GM23338 (cell line): ENCODE data around the gene SSR3. TPM values are rescaled to one million over a fixed set of nuclear protein-coding genes. Genes with fewer than 3 reads are reported as not detected.

ENCODE experiments used
- ATAC-seq: fragments of 200-7000 bp; cut with Tn5 transposase; 3 replicates; pipeline ENCODE4 v1.9.1; 2020
- DNase-seq: peaks from one replicate; pipeline ENCODE4 v3.0.0-alpha.2; 2015; ENCODE audit warnings: low spot score
- H2AFZ ChIP-seq: fragments of 200-600 bp; sonication (generic); 2 replicates; pipeline ENCODE4 v1.8.0; 2016; ENCODE audit warnings: antibody characterized with exemption, mild to moderate bottlenecking, moderate library complexity
- H3F3A ChIP-seq: fragments of 200-600 bp; sonication (generic); replicated peaks from 2 replicates; pipeline ENCODE4 v1.8.0; 2017; ENCODE audit warnings: antibody characterized with exemption, mixed run types, low read depth
- H3K27ac ChIP-seq: fragments of 200-600 bp; sonication (generic); 2 replicates; pipeline ENCODE4 v1.6.1; 2016; ENCODE audit warnings: low read depth
- H3K27me3 ChIP-seq: fragments of 200-600 bp; sonication (generic); 2 replicates; pipeline ENCODE4 v1.8.0; 2016; ENCODE audit warnings: mild to moderate bottlenecking, mixed run types, moderate library complexity; ENCODE audit not compliant: insufficient read depth
- H3K36me3 ChIP-seq: fragments of 200-600 bp; sonication (generic); 2 replicates; pipeline ENCODE4 v1.8.0; 2016; ENCODE audit warnings: mild to moderate bottlenecking; ENCODE audit not compliant: insufficient read depth
- H3K4me1 ChIP-seq: fragments of 200-600 bp; sonication (generic); 2 replicates; pipeline ENCODE4 v1.8.0; 2016; ENCODE audit warnings: mild to moderate bottlenecking, moderate library complexity; ENCODE audit not compliant: insufficient read depth
- H3K4me2 ChIP-seq: fragments of 200-600 bp; sonication (generic); 2 replicates; pipeline ENCODE4 v1.7.1; 2017; ENCODE audit warnings: mixed run types
- H3K4me3 ChIP-seq: fragments of 200-600 bp; sonication (generic); 2 replicates; pipeline ENCODE4 v1.6.1; 2016; ENCODE audit warnings: mixed run types
- H3K79me2 ChIP-seq: fragments of 200-600 bp; sonication (generic); replicated peaks from 2 replicates; pipeline ENCODE4 v1.8.0; 2017; ENCODE audit warnings: mild to moderate bottlenecking; ENCODE audit not compliant: insufficient read depth
- H3K9me2 ChIP-seq: fragments of 200-600 bp; sonication (generic); 2 replicates; pipeline ENCODE4 v1.8.0; 2017; ENCODE audit not compliant: insufficient read depth
- H4K20me1 ChIP-seq: fragments of 200-600 bp; sonication (generic); replicated peaks from 2 replicates; pipeline ENCODE4 v1.8.0; 2017; ENCODE audit warnings: mild to moderate bottlenecking; ENCODE audit not compliant: insufficient read depth
- H3K27ac Mint-ChIP-seq: 2 replicates; pipeline ENCODE4 v1.8.0; 2020; ENCODE audit warnings: inconsistent platforms, mild to moderate bottlenecking, moderate library complexity, mixed read lengths
- H3K27me3 Mint-ChIP-seq: 3 replicates; pipeline ENCODE4 v1.8.0; 2022; ENCODE audit warnings: low read depth, mild to moderate bottlenecking, moderate library complexity, mixed read lengths, inconsistent platforms; ENCODE audit not compliant: insufficient read depth, poor library complexity
- H3K36me3 Mint-ChIP-seq: 3 replicates; pipeline ENCODE4 v1.8.0; 2021; ENCODE audit warnings: low read depth, mild to moderate bottlenecking, inconsistent platforms, moderate library complexity, mixed read lengths
- H3K4me1 Mint-ChIP-seq: 3 replicates; pipeline ENCODE4 v1.8.0; 2020; ENCODE audit warnings: mild to moderate bottlenecking, inconsistent platforms, mixed read lengths
- H3K4me3 Mint-ChIP-seq: 3 replicates; pipeline ENCODE4 v1.8.0; 2021; ENCODE audit warnings: moderate library complexity, mild to moderate bottlenecking, inconsistent platforms, mixed read lengths
- H3K9me3 Mint-ChIP-seq: 3 replicates; pipeline ENCODE4 v1.8.0; 2020; ENCODE audit warnings: moderate library complexity, mild to moderate bottlenecking, inconsistent platforms, mixed read lengths
- CREB1 ChIP-seq: fragments of 250-450 bp; sonication (Bioruptor Pico); IDR thresholded peaks from 2 replicates; pipeline ENCODE4 v1.5.0; 2020; ENCODE audit warnings: low read depth, mild to moderate bottlenecking, moderate library complexity
- ETS1 ChIP-seq: IDR thresholded peaks from 2 replicates; pipeline ENCODE4 v1.6.1; 2016; ENCODE audit warnings: antibody characterized with exemption
- EZH2 ChIP-seq: fragments of 200-600 bp; sonication (generic); IDR thresholded peaks from one replicate; pipeline ENCODE4 v1.8.0; 2017; ENCODE audit warnings: antibody characterized with exemption, mild to moderate bottlenecking, low read depth; ENCODE audit not compliant: unreplicated experiment
- EZH2phosphoT487 ChIP-seq: fragments of 200-600 bp; sonication (generic); IDR thresholded peaks from one replicate; pipeline ENCODE4 v1.8.1; 2018; ENCODE audit warnings: antibody characterized with exemption; ENCODE audit not compliant: unreplicated experiment
- JUNB ChIP-seq: IDR thresholded peaks from one replicate; pipeline ENCODE4 v1.6.1; 2016; ENCODE audit warnings: antibody characterized with exemption; ENCODE audit not compliant: unreplicated experiment
- NANOG ChIP-seq: IDR thresholded peaks from 2 replicates; pipeline ENCODE4 v1.6.1; 2016; ENCODE audit warnings: antibody characterized with exemption, borderline replicate concordance
- POLR2AphosphoS5 ChIP-seq: IDR thresholded peaks from 2 replicates; pipeline ENCODE4 v1.6.1; 2016; ENCODE audit warnings: antibody characterized with exemption, low read depth
- REST ChIP-seq: IDR thresholded peaks from one replicate; pipeline ENCODE4 v1.6.1; 2018; ENCODE audit warnings: antibody characterized with exemption; ENCODE audit not compliant: unreplicated experiment
- STAT1 ChIP-seq: IDR thresholded peaks from one replicate; pipeline ENCODE4 v1.6.1; 2016; ENCODE audit warnings: antibody characterized with exemption; ENCODE audit not compliant: unreplicated experiment
- ZNF114 ChIP-seq: fragments of 250-450 bp; sonication (Bioruptor Pico); IDR thresholded peaks from 2 replicates; pipeline ENCODE4 v1.5.0; 2020; ENCODE audit warnings: mild to moderate bottlenecking, moderate library complexity
- ZNF331 ChIP-seq: fragments of 250-450 bp; sonication (Bioruptor Pico); IDR thresholded peaks from 2 replicates; pipeline ENCODE4 v1.5.0; 2020; ENCODE audit warnings: low read depth, mild to moderate bottlenecking, moderate library complexity
- ZNF462 ChIP-seq: fragments of 250-450 bp; sonication (Bioruptor Pico); IDR thresholded peaks from 2 replicates; pipeline ENCODE4 v1.5.0; 2020; ENCODE audit warnings: mild to moderate bottlenecking, moderate library complexity
- polyA plus RNA-seq: library from polyadenylated mRNA; unstranded; fragments of >200 nt; fragmentation: Nextera tagmentation; extraction: Ambion mirVana; gene quantifications from 2 replicates; pipeline ENCODE4 v1.2.1, GENCODE V29; 2016
- total RNA-seq: library from RNA; depleted of rRNA; stranded (reverse); fragments of >200 nt; shearing (Covaris generic); gene quantifications from 2 replicates; pipeline ENCODE4 v1.2.3, GENCODE V29; 2014
- TF ChIP-seq, protein P1 (sequence below), 2 experiments: fragments of 200-600 bp in 1 of 2; sonication (generic) in 1 of 2; conservative IDR thresholded peaks; 2 replicates each; pipeline versions ENCODE4 v1.5.1 to v1.6.1; 2016 to 2017; ENCODE audit warnings: antibody characterized with exemption in 2 of 2, low read depth in 2 of 2, mild to moderate bottlenecking in 2 of 2, moderate library complexity in 1 of 2

The SSR3 gene
- total and polyA plus RNA-seq, 2 experiments from 2014 or later: 143 to 173 TPM

GRCh38 chr3:156542101-156543042, 12.5 kb downstream of the SSR3 start:
- H3K79me2 ChIP-seq: peaks cover 31% of the 10 kb centered on the region
- H3K27ac ChIP-seq: peak overlapping the region; percentile 61; the same call in 1 of the 2 replicates
- no peaks in the 10 kb centered on the region for H3K27me3 ChIP-seq
- Mint-ChIP-seq H3K9me3 (no peaks in the 10 kb centered on the region), H3K27ac (no peak overlapping the region), H3K27me3 (no peaks in the 10 kb centered on the region), H3K4me3 (no peak overlapping the region), H3K4me1 (no peaks in the 10 kb centered on the region), H3K36me3 (peaks cover 71% of the 10 kb centered on the region)
- no peak overlapping the region for H3K4me3 ChIP-seq
- TF ChIP-seq CREB1 (CRISPR knock-in tag): no peak
- TF ChIP-seq ZNF331 (CRISPR knock-in tag): no peak
- no peak for TF ChIP-seq STAT1
- no peak for TF ChIP-seq REST
- TF ChIP-seq ETS1: no peak
- no peak for TF ChIP-seq EZH2phosphoT487
- TF ChIP-seq NANOG: no peak
- TF ChIP-seq POLR2AphosphoS5: no peak
- no peak for TF ChIP-seq ZNF114 (CRISPR knock-in tag)
- TF ChIP-seq, protein P1, sequence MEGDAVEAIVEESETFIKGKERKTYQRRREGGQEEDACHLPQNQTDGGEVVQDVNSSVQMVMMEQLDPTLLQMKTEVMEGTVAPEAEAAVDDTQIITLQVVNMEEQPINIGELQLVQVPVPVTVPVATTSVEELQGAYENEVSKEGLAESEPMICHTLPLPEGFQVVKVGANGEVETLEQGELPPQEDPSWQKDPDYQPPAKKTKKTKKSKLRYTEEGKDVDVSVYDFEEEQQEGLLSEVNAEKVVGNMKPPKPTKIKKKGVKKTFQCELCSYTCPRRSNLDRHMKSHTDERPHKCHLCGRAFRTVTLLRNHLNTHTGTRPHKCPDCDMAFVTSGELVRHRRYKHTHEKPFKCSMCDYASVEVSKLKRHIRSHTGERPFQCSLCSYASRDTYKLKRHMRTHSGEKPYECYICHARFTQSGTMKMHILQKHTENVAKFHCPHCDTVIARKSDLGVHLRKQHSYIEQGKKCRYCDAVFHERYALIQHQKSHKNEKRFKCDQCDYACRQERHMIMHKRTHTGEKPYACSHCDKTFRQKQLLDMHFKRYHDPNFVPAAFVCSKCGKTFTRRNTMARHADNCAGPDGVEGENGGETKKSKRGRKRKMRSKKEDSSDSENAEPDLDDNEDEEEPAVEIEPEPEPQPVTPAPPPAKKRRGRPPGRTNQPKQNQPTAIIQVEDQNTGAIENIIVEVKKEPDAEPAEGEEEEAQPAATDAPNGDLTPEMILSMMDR (conservative IDR thresholded peaks at IDR 0.05; ENCODE audit: low read depth in 2 of 2): no peak
- no peak for TF ChIP-seq JUNB
- no peak for TF ChIP-seq ZNF462
- TF ChIP-seq EZH2: no peak
- ATAC-seq: no peak
- no peak for DNase-seq
- H4K20me1 ChIP-seq: peaks cover 17% of the 10 kb centered on the region
- no peak overlapping the region for H2AFZ ChIP-seq
- H3K36me3 ChIP-seq: peaks cover 54% of the 10 kb centered on the region
- H3F3A ChIP-seq: no peaks in the 10 kb centered on the region
- H3K9me2 ChIP-seq: no peaks in the 10 kb centered on the region
- no peak overlapping the region for H3K4me2 ChIP-seq
- H3K4me1 ChIP-seq: no peaks in the 10 kb centered on the region
